Measurements from ENCODE around the gene WDR45B.

WDR45B gene

GRCh38 chr17:82692268-82692667, 44.0 kb upstream of the WDR45B start:
- no peak for TF ChIP-seq CTCF (IDR thresholded peaks at IDR 0.05; ENCODE audit: control insufficient read depth, insufficient read depth, low read depth, low read length, missing control alignments)
- DNase-seq (ENCODE audit: low read depth) = no peak
- H3K4me3 ChIP-seq (ENCODE audit: control insufficient read depth, low read depth, low read length) = no peak overlapping the region

DNA sequence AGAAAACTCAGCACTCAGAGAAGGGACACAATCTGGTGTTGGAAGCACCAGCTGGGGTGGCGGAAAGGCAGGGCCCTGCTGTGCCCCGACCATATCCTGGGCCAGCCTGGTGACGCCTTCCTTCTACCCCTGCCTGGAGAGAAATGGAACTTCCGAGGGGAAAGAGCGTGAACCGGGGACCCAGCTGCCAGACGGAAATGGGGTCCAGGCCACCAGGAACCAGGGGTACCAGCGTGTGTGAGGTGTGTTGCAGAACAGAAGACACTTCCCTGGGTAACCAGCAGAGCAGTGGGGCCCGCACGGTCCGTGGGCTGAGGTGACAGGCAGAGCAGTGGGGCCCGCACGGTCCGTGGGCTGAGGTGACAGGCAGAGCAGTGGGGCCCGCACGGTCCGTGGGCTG, 43.5 kb upstream of the WDR45B start:
- no peak for TF ChIP-seq CTCF (IDR thresholded peaks at IDR 0.05; ENCODE audit: control insufficient read depth, insufficient read depth, low read depth, low read length, missing control alignments)
- no peak overlapping the region for H3K4me3 ChIP-seq (ENCODE audit: control insufficient read depth, low read depth, low read length)
- DNase-seq (ENCODE audit: low read depth) = no peak

DNA sequence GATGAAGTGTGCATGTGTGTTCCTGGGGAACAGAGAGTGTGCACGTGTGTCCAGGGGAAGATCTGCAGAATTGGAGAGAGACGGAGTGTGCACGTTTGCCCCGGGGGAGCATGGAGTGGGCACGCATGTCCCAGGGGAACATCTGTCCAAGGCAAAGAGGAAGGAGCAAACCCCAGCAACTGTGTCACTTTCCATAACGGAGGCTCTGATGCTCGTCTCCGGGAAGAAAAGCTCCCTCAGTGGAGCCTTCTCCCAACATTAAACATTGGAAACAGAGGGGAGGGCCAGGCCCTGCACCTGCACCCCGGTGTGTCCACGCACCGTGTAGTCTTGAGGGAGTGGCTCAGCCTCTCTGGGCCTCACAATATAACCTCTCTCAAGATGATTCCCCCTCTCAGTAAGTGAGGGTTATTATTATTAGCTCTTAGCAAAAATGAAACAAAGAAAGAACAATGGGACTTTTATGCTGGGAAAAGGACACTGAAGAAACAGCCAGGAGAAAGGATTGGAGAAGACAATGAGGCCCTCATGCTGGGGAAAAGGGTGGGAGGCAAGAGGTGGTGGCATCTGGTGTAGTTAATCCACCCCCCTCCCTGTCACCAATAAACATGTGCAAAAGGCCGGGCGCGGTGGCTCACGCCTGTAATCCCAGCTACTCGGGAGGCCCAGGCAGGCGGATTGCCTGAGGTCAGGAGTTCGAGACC, 42.7 kb upstream of the WDR45B start:
- no peak overlapping the region for H3K4me3 ChIP-seq (ENCODE audit: control insufficient read depth, low read depth, low read length)
- no peak for TF ChIP-seq CTCF (IDR thresholded peaks at IDR 0.05; ENCODE audit: control insufficient read depth, insufficient read depth, low read depth, low read length, missing control alignments)
- DNase-seq (ENCODE audit: low read depth) = no peak

- TF ChIP-seq CTCF (IDR thresholded peaks at IDR 0.05; ENCODE audit: control insufficient read depth, insufficient read depth, low read depth, low read length, missing control alignments) = no peak
- DNase-seq (ENCODE audit: low read depth) = no peak
- no peak overlapping the region for H3K4me3 ChIP-seq (ENCODE audit: control insufficient read depth, low read depth, low read length)
Measured at GRCh38 chr17:82689077-82689476, 40.8 kb upstream of the WDR45B start.

GRCh38 chr17:82687871-82688270, 39.6 kb upstream of the WDR45B start:
- no peak for DNase-seq (ENCODE audit: low read depth)
- no peak for TF ChIP-seq CTCF (IDR thresholded peaks at IDR 0.05; ENCODE audit: control insufficient read depth, insufficient read depth, low read depth, low read length, missing control alignments)
- H3K4me3 ChIP-seq (ENCODE audit: control insufficient read depth, low read depth, low read length) = no peak overlapping the region

DNA sequence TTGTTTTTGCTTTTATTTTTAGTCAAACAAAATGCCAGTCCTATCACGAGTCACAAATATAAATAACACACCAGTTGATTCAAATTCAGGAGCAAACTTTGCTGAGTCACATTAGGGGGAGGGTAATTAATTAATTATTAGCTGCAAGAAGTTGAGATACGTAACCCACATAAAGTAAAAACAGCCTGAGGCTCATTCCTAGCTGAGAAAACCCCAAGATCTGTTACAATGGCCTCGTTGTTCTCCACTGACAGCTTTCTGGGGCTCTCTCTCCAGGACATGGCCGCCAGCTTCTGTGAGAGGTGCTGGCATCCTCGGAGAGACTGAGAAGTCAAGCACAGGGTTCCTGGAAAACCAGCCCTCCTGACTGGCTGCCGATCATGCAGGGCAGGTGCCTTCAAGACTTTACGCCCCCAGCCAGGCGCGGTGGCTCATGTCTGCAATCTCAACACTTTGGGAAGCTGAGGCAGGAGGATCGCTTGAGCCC, 39.2 kb upstream of the WDR45B start:
- DNase-seq (ENCODE audit: low read depth) = no peak
- TF ChIP-seq CTCF (IDR thresholded peaks at IDR 0.05; ENCODE audit: control insufficient read depth, insufficient read depth, low read depth, low read length, missing control alignments) = no peak
- H3K4me3 ChIP-seq (ENCODE audit: control insufficient read depth, low read depth, low read length) = no peak overlapping the region

All from AG09309 (cell line).